H1 (cell line): ENCODE results near the gene NKAIN4. TPM values are rescaled to one million over a fixed set of nuclear protein-coding genes. Genes with fewer than 3 reads are reported as not detected.

Experiments used
- CTCF ChIA-PET: fragments of 300-600 bp; sonication (Branson Sonifier 250); formaldehyde crosslinking; loops from one replicate; lab custom pipeline; 2021; ENCODE audit not compliant: partially characterized antibody; lab: Charles Lee
- POLR2A ChIA-PET: fragments of 300-600 bp; sonication (Branson Sonifier 250); formaldehyde crosslinking; loops from one replicate; lab custom pipeline; 2021; ENCODE audit warnings: inconsistent platforms; ENCODE audit not compliant: partially characterized antibody; lab: Charles Lee
- DNase-seq, 2 experiments: peaks; one replicate each; pipeline versions ENCODE4 v3.0.0 to v3.0.0-alpha.2; 2010 to 2022; ENCODE audit warnings: low spot score in 2 of 2, low read depth in 1 of 2, mixed read lengths in 1 of 2
- FAIRE-seq: peaks from 2 replicates; lab custom pipeline; 2011; peaks lifted over from hg19 to GRCh38; lab: Jason Lieb, UNC
- H2AFZ ChIP-seq: 2 replicates; pipeline ENCODE4 v1.8.1; 2012; ENCODE audit warnings: low read length, inconsistent platforms
- H2AK5ac ChIP-seq: 2 replicates; pipeline ENCODE4 v1.6.1; 2013; ENCODE audit warnings: low read depth, low read length
- H2BK120ac ChIP-seq: replicated peaks from 2 replicates; pipeline ENCODE3; 2013; ENCODE audit warnings: low read depth, low read length, inconsistent platforms
- H2BK12ac ChIP-seq: 2 replicates; pipeline ENCODE4 v1.6.1; 2013; ENCODE audit warnings: low read depth, low read length
- H2BK15ac ChIP-seq: 2 replicates; pipeline ENCODE4 v1.6.1; 2013; ENCODE audit warnings: low read length
- H2BK20ac ChIP-seq: 2 replicates; pipeline ENCODE4 v1.6.1; 2013; ENCODE audit warnings: low read length
- H2BK5ac ChIP-seq: 2 replicates; pipeline ENCODE4 v1.6.1; 2013; ENCODE audit warnings: low read depth, low read length
- H3K14ac ChIP-seq: 2 replicates; pipeline ENCODE4 v1.6.1; 2013; ENCODE audit warnings: inconsistent platforms; ENCODE audit not compliant: insufficient read length
- H3K18ac ChIP-seq: 2 replicates; pipeline ENCODE4 v1.6.1; 2013; ENCODE audit warnings: low read length; ENCODE audit errors: extremely low read depth
- H3K23ac ChIP-seq: 2 replicates; pipeline ENCODE4 v1.6.1; 2013; ENCODE audit warnings: inconsistent platforms; ENCODE audit not compliant: insufficient read length
- H3K23me2 ChIP-seq: 2 replicates; pipeline ENCODE4 v1.6.1; 2013; ENCODE audit warnings: low read depth, low read length
- H3K27ac ChIP-seq: 2 replicates; pipeline ENCODE4 v1.6.1; 2011; ENCODE audit warnings: low read depth, low read length, inconsistent platforms
- H3K27me3 ChIP-seq, 4 experiments: replicated peaks in 1 of 4; 1 replicate in 1 of 4; 2 replicates in 3 of 4; pipeline versions ENCODE4 v1.6.1 to v1.8.1; 2011 to 2013; ENCODE audit warnings: low read length in 3 of 4, mild to moderate bottlenecking in 3 of 4, inconsistent platforms in 2 of 4, mixed read lengths in 2 of 4, moderate library complexity in 1 of 4; ENCODE audit not compliant: control insufficient read depth in 3 of 4, insufficient read depth in 3 of 4; ENCODE audit errors: extremely low read depth in 1 of 4
- H3K36me3 ChIP-seq, 4 experiments: 2 replicates each; pipeline versions ENCODE4 v1.6.1 to v1.8.1; 2011 to 2013; ENCODE audit warnings: mild to moderate bottlenecking in 4 of 4, low read length in 3 of 4, moderate library complexity in 2 of 4, control low read depth in 1 of 4, inconsistent platforms in 1 of 4; ENCODE audit not compliant: insufficient read depth in 4 of 4, control insufficient read depth in 2 of 4
- H3K4ac ChIP-seq: replicated peaks from 2 replicates; pipeline ENCODE3; 2013; ENCODE audit warnings: low read length, low read depth, mixed read lengths, inconsistent platforms; ENCODE audit not compliant: insufficient read length
- H3K4me1 ChIP-seq, 4 experiments: replicated peaks in 1 of 4; 1 replicate in 1 of 4; 2 replicates in 3 of 4; pipeline versions ENCODE4 v1.6.1 to v1.8.1; 2011 to 2013; ENCODE audit warnings: low read length in 3 of 4, inconsistent platforms in 2 of 4, mixed read lengths in 1 of 4; ENCODE audit not compliant: insufficient read depth in 4 of 4, control insufficient read depth in 3 of 4
- H3K4me2 ChIP-seq, 2 experiments: 2 replicates each; pipeline versions ENCODE4 v1.6.1 to v1.8.1; 2011 to 2013; ENCODE audit warnings: low read depth in 2 of 2, low read length in 2 of 2, control low read depth in 1 of 2, inconsistent platforms in 1 of 2, mild to moderate bottlenecking in 1 of 2; ENCODE audit not compliant: insufficient read depth in 1 of 2
- H3K4me3 ChIP-seq, 4 experiments: fragments of 200-600, 300-600 bp in 1 of 4; sonication (generic), shearing (Covaris generic), sonication (Bioruptor Twin) in 1 of 4; 2 replicates each; pipeline versions ENCODE4 v1.5.1 to v1.8.1; 2011 to 2016; ENCODE audit warnings: low read length in 4 of 4, low read depth in 3 of 4, control low read depth in 2 of 4, inconsistent platforms in 2 of 4, mild to moderate bottlenecking in 2 of 4, mixed read lengths in 1 of 4, moderate library complexity in 1 of 4; ENCODE audit not compliant: insufficient read depth in 2 of 4; ENCODE audit errors: extremely low read depth in 1 of 4
- H3K56ac ChIP-seq: replicated peaks from 2 replicates; pipeline ENCODE3; 2013; ENCODE audit warnings: low read depth, mild to moderate bottlenecking, mixed read lengths, low read length, inconsistent platforms; ENCODE audit not compliant: insufficient read length
- H3K79me1 ChIP-seq: 2 replicates; pipeline ENCODE4 v1.6.1; 2013; ENCODE audit warnings: low read depth, low read length, control low read depth
- H3K79me2 ChIP-seq, 2 experiments: 2 replicates each; pipeline versions ENCODE4 v1.6.1 to v1.8.1; 2012 to 2013; ENCODE audit warnings: low read length in 2 of 2, mild to moderate bottlenecking in 2 of 2, inconsistent platforms in 1 of 2; ENCODE audit not compliant: insufficient read depth in 2 of 2, control insufficient read depth in 1 of 2
- H3K9ac ChIP-seq, 4 experiments: replicated peaks in 1 of 4; 1 replicate in 1 of 4; 2 replicates in 3 of 4; pipeline versions ENCODE4 v1.6.1 to v1.8.1; 2011 to 2013; ENCODE audit warnings: low read depth in 3 of 4, low read length in 3 of 4, control low read depth in 2 of 4, mild to moderate bottlenecking in 2 of 4, moderate library complexity in 2 of 4, inconsistent platforms in 1 of 4; ENCODE audit errors: extremely low read depth in 1 of 4
- H3K9me3 ChIP-seq, 2 experiments: 2 replicates each; pipeline versions ENCODE4 v1.6.1 to v1.8.1; 2012 to 2013; ENCODE audit warnings: mild to moderate bottlenecking in 2 of 2, moderate library complexity in 2 of 2, control low read depth in 1 of 2, inconsistent platforms in 1 of 2, low read depth in 1 of 2, low read length in 1 of 2, mixed read lengths in 1 of 2; ENCODE audit not compliant: insufficient read depth in 2 of 2
- H4K20me1 ChIP-seq, 2 experiments: replicated peaks in 1 of 2; 2 replicates each; pipeline versions ENCODE3 to v1.8.1; 2011 to 2013; ENCODE audit warnings: inconsistent platforms in 2 of 2, low read length in 2 of 2, mild to moderate bottlenecking in 1 of 2; ENCODE audit not compliant: insufficient read depth in 2 of 2, control insufficient read depth in 1 of 2
- H4K5ac ChIP-seq: 2 replicates; pipeline ENCODE4 v1.6.1; 2013; ENCODE audit warnings: low read length, low read depth, mixed read lengths, inconsistent platforms; ENCODE audit not compliant: insufficient read length
- H4K8ac ChIP-seq: 2 replicates; pipeline ENCODE4 v1.8.0; 2013; ENCODE audit warnings: mild to moderate bottlenecking, moderate library complexity, low read length, inconsistent platforms; ENCODE audit not compliant: insufficient read depth; ENCODE audit errors: extremely low read depth
- H4K91ac ChIP-seq: replicated peaks from 2 replicates; pipeline ENCODE3; 2013; ENCODE audit warnings: low read length, mixed read lengths, inconsistent platforms; ENCODE audit not compliant: insufficient read length
- ATF3 ChIP-seq: IDR thresholded peaks from 2 replicates; pipeline ENCODE4 v1.6.1; 2011; ENCODE audit warnings: low read depth, mild to moderate bottlenecking, low read length; ENCODE audit not compliant: insufficient read depth
- CBX5 ChIP-seq: fragments of 300-800, 300-1000 bp; sonication (generic); IDR thresholded peaks from 2 replicates; pipeline ENCODE4 v1.7.1; 2016; ENCODE audit warnings: antibody characterized with exemption, low read length, low read depth
- CBX8 ChIP-seq: fragments of 300-800, 300-1000 bp; sonication (generic); IDR thresholded peaks from 2 replicates; pipeline ENCODE4 v1.7.1; 2016; ENCODE audit warnings: low read depth, low read length, borderline replicate concordance
- CHD2 ChIP-seq: IDR thresholded peaks from 2 replicates; pipeline ENCODE4 v1.6.1; 2012; ENCODE audit warnings: low read length, improper control_type of control experiment
- EGR1 ChIP-seq: IDR thresholded peaks from 2 replicates; pipeline ENCODE4 v1.6.1; 2011; ENCODE audit warnings: low read depth, low read length, borderline replicate concordance
- HDAC2 ChIP-seq, 2 experiments: fragments of 300-600 bp in 1 of 2; sonication (generic) in 1 of 2; IDR thresholded peaks; 2 replicates each; pipeline ENCODE4 v1.6.1; 2011 to 2012; ENCODE audit warnings: low read depth in 2 of 2, low read length in 2 of 2, mild to moderate bottlenecking in 2 of 2, moderate library complexity in 2 of 2, borderline replicate concordance in 1 of 2, inconsistent platforms in 1 of 2
- JUN ChIP-seq: IDR thresholded peaks from 2 replicates; pipeline ENCODE4 v1.6.1; 2011; ENCODE audit warnings: low read depth, mild to moderate bottlenecking, improper control_type of control experiment, low read length
- KDM4A ChIP-seq: IDR thresholded peaks from one replicate; pipeline ENCODE4 v1.7.1; 2012; ENCODE audit warnings: low read depth, mild to moderate bottlenecking, moderate library complexity, low read length, inconsistent platforms; ENCODE audit not compliant: severe bottlenecking
- NANOG ChIP-seq: IDR thresholded peaks from 2 replicates; pipeline ENCODE4 v1.6.1; 2011; ENCODE audit warnings: low read length, low read depth, mild to moderate bottlenecking, inconsistent platforms; ENCODE audit not compliant: insufficient read depth, poor library complexity, severe bottlenecking
- POLR2AphosphoS5 ChIP-seq: IDR thresholded peaks from 2 replicates; pipeline ENCODE4 v1.6.1; 2011; ENCODE audit warnings: low read depth, low read length
- WGBS, 2 experiments: shearing (Covaris generic) in 1 of 2; methylation state at CpG; one replicate each; pipeline versions ENCODE4 v1.1.6 to v1.1.7; 2013 to 2015; ENCODE audit warnings: low lambda C conversion rate in 2 of 2, mixed read lengths in 2 of 2, inconsistent platforms in 1 of 2, low coverage in 1 of 2, missing lambda C conversion rate in 1 of 2; ENCODE audit not compliant: insufficient replicate concordance in 2 of 2, insufficient coverage in 1 of 2, insufficient read length in 1 of 2; ENCODE audit errors: extremely low coverage in 1 of 2, missing lambda C conversion rate in 1 of 2; 5-methylcytosine and 5-hydroxymethylcytosine counted together
- polyA plus RNA-seq, 7 experiments: library from polyadenylated mRNA; depleted of rRNA in 3 of 7; stranded (reverse) in 5 of 7; unstranded in 2 of 7; fragments of >200 nt in 5 of 7; fragments of 200-250 nt in 2 of 7; gene quantifications; 1 replicate in 5 of 7; 2 replicates in 1 of 7; 4 replicates in 1 of 7; pipeline versions ENCODE4 v1.2.1 to v1.2.3, GENCODE V29; 2011 to 2013; ENCODE audit warnings: missing spikeins in 2 of 7, mixed read lengths in 2 of 7
- total RNA-seq: library from RNA; stranded (reverse); fragmentation: NEBNext Ultra II Directional; extraction: Animal tissue kit (Norgen Biotek cat#: 25700); gene quantifications from 2 replicates; pipeline ENCODE4 v1.2.1, GENCODE V29; 2021

Gene NKAIN4
- total and polyA plus RNA-seq, 2 of the 8 experiments (the other 6 are each of a cell fraction or from before 2014, with no cell fraction given) = 6.9 to 17.0 TPM

- Histone ChIP-seq H2AK5ac (no peak within 1 kb of the TSS; the same call in 1 of the 2 replicates), H3K14ac (no peak within 1 kb of the TSS), H3K79me2 (peaks cover 18 to 42% of the 10 kb centered on the region in 2 experiments), H4K20me1 (peaks cover 17 to 18% of the 10 kb centered on the region in 2 experiments), H3K18ac (peak within 1 kb of the TSS; percentile 64), H3K9me3 (no peaks in the 10 kb centered on the region), H4K8ac (peak within 1 kb of the TSS; percentile 43), H4K5ac (no peak within 1 kb of the TSS), H2AFZ (no peak within 1 kb of the TSS), H3K4me1 (peaks cover 0 to 11% (median 2%) of the 10 kb centered on the region in 4 experiments; a peak in 4 of 7 replicates), H3K4ac (peak within 1 kb of the TSS; percentile 80), H3K4me3 (peak within 1 kb of the TSS; percentile 69 to 92 (median 81)), H4K91ac (peak within 1 kb of the TSS; percentile 88), H3K36me3 (peaks cover 14 to 24% (median 23%) of the 10 kb centered on the region in 4 experiments; a peak in 7 of 8 replicates), H3K56ac (peak within 1 kb of the TSS; percentile 89), H2BK120ac (no peak within 1 kb of the TSS), H3K9ac (peak within 1 kb of the TSS; percentile 64 to 97 (median 74)), H3K4me2 (peak within 1 kb of the TSS; percentile 65 to 93), H3K79me1 (peaks cover 4% of the 10 kb centered on the region; the same call in 1 of the 2 replicates), H3K23ac (no peak within 1 kb of the TSS), H2BK20ac (no peak within 1 kb of the TSS), H3K23me2 (peaks cover 7% of the 10 kb centered on the region; the same call in 1 of the 2 replicates), H2BK12ac (no peak within 1 kb of the TSS), H2BK15ac (no peak within 1 kb of the TSS; the same call in 1 of the 2 replicates), H2BK5ac (peak within 1 kb of the TSS; percentile 44), H3K27me3 (peaks cover 0 to 3% (median 0%) of the 10 kb centered on the region in 4 experiments; a peak in 1 of 7 replicates), H3K27ac (peak within 1 kb of the TSS; percentile 49; the same call in 1 of the 2 replicates)
- POLR2A ChIA-PET = interaction anchor here (1.0 to 2.4 kb wide), 3 partner anchors 23 to 33 kb away, joined by 3 to 12 read pairs (median 6); no protein-coding TSS in a partner anchor
- WGBS, 2 experiments = 2% methylated on average over 41 of the region's 96 CpGs; no CpG with 5 or more reads in 1 of the 2 experiments
- CTCF ChIA-PET = interaction anchor here (0.9 to 3.8 kb wide), 10 partner anchors 8 to 183 kb away, joined by 3 to 46 read pairs (median 6); no protein-coding TSS in a partner anchor
- FAIRE-seq (no peak), DNase-seq (peak; percentile 70 to 96)
- peak; percentile 89 for TF ChIP-seq EGR1
- peak; percentile 79 for TF ChIP-seq ATF3
- no peak for TF ChIP-seq CBX5
- TF ChIP-seq JUN = no peak
- TF ChIP-seq NANOG = no peak
- TF ChIP-seq HDAC2 (IDR thresholded peaks at IDR 0.05; ENCODE audit: borderline replicate concordance in 1 of 2, low read depth in 2 of 2, low read length in 2 of 2) = peak in 1 of 2 experiments; percentile 33; a peak in 1 of 4 replicates
- TF ChIP-seq POLR2AphosphoS5 = no peak
- TF ChIP-seq CHD2 = no peak
- TF ChIP-seq CBX8 = no peak
- peak; percentile 18 for TF ChIP-seq KDM4A
Measured at GRCh38 chr20:63216041-63216848, 38.0 kb downstream of the NKAIN4 start, which contains the start of gene YTHDF1. YTHDF1 (minus strand) TSS chr20:63216131; CDS start chr20:63215892, 239 bp downstream.
